Caco-2 (cell line): ENCODE measurements around the gene MYO1E. TPM values are rescaled to one million over a fixed set of nuclear protein-coding genes. Genes with fewer than 3 reads are reported as not detected.

Experiments used
- BruUV-seq: library from RNA; stranded (reverse); fragments of 400-500 nt; replicated peaks from 2 replicates; lab custom pipeline; 2021; lab: Mats Ljungman, UMichigan
- CTCF ChIA-PET: fragments of 300-600 bp; sonication (Branson Sonifier 250); formaldehyde crosslinking; loops from one replicate; lab custom pipeline; 2022; ENCODE audit warnings: antibody characterized with exemption; lab: Charles Lee
- POLR2A ChIA-PET: fragments of 300-600 bp; sonication (Branson Sonifier 250); formaldehyde crosslinking; loops from one replicate; lab custom pipeline; 2022; ENCODE audit warnings: antibody characterized with exemption; lab: Charles Lee
- DNase-seq, 2 experiments: peaks; one replicate each; pipeline versions ENCODE4 v3.0.0 to v3.0.0-alpha.2; 2020 to 2022
- H3K27me3 ChIP-seq: replicated peaks from 2 replicates; pipeline ENCODE4 v1.6.0; 2011; ENCODE audit warnings: low read length; ENCODE audit not compliant: control insufficient read depth, insufficient read depth
- H3K36me3 ChIP-seq: 2 replicates; pipeline ENCODE4 v1.5.1; 2011; ENCODE audit warnings: low read length; ENCODE audit not compliant: control insufficient read depth, insufficient read depth
- H3K4me1 ChIP-seq: fragments of 250-450 bp; sonication (Bioruptor Pico); 2 replicates; pipeline ENCODE4 v1.5.1; 2020; ENCODE audit warnings: mild to moderate bottlenecking
- H3K4me3 ChIP-seq: 2 replicates; pipeline ENCODE4 v1.5.1; 2011; ENCODE audit warnings: low read depth, mild to moderate bottlenecking, control low read depth, low read length
- H3K9me3 ChIP-seq: fragments of 250-450 bp; sonication (Bioruptor Pico); 2 replicates; pipeline ENCODE4 v1.5.1; 2020; ENCODE audit warnings: mild to moderate bottlenecking, moderate library complexity
- H3K27ac Mint-ChIP-seq: one replicate; pipeline ENCODE4 v1.8.0; 2022; ENCODE audit warnings: mixed read lengths; ENCODE audit not compliant: unreplicated experiment
- H3K27me3 Mint-ChIP-seq: one replicate; pipeline ENCODE4 v1.8.0; 2022; ENCODE audit warnings: mixed read lengths; ENCODE audit not compliant: insufficient read depth, unreplicated experiment
- H3K36me3 Mint-ChIP-seq: one replicate; pipeline ENCODE4 v1.8.0; 2022; ENCODE audit warnings: mild to moderate bottlenecking, mixed read lengths; ENCODE audit not compliant: insufficient read depth, unreplicated experiment
- H3K4me1 Mint-ChIP-seq: one replicate; pipeline ENCODE4 v1.8.0; 2022; ENCODE audit warnings: low read depth, mixed read lengths; ENCODE audit not compliant: unreplicated experiment
- H3K4me3 Mint-ChIP-seq: one replicate; pipeline ENCODE4 v1.8.0; 2022; ENCODE audit warnings: mild to moderate bottlenecking, moderate library complexity, mixed read lengths; ENCODE audit not compliant: unreplicated experiment
- H3K9me3 Mint-ChIP-seq: one replicate; pipeline ENCODE4 v1.8.0; 2022; ENCODE audit warnings: mixed read lengths; ENCODE audit not compliant: unreplicated experiment
- CTCF ChIP-seq, 2 experiments: fragments of 200-600 bp in 1 of 2; IDR thresholded peaks; 1 replicate in 1 of 2; 2 replicates in 1 of 2; pipeline versions ENCODE4 v1.5.1 to v1.8.0; 2011 to 2022; ENCODE audit warnings: antibody characterized with exemption in 1 of 2, control low read depth in 1 of 2, inconsistent platforms in 1 of 2, low read depth in 1 of 2, low read length in 1 of 2, mild to moderate bottlenecking in 1 of 2, moderate library complexity in 1 of 2; ENCODE audit not compliant: insufficient read depth in 1 of 2, severe bottlenecking in 1 of 2, unreplicated experiment in 1 of 2
- intact Hi-C: fragments of 100-400 bp; cut with micrococcal nuclease; formaldehyde crosslinking; loops from one replicate; pipeline ENCODE4 v1.10.0; 2022; ENCODE audit not compliant: unreplicated experiment
- total RNA-seq: library from RNA; stranded (reverse); gene quantifications from 2 replicates; pipeline ENCODE4 v1.2.3, GENCODE V29; 2022

Gene MYO1E
- total RNA-seq, 1 experiment from 2014 or later, result 187 TPM

- BruUV-seq, result no TSS peak
- POLR2A ChIA-PET, result interaction anchor here (1.3 kb wide), 1 partner anchor 41 kb away, joined by 3 read pairs; the partner anchor contains the start of gene MYO1E
- CTCF ChIA-PET, result no interaction called here
- no peaks in the 10 kb centered on the region for H3K27me3 ChIP-seq
- H3K4me1 Mint-ChIP-seq, result no peaks in the 10 kb centered on the region
- TF ChIP-seq CTCF (IDR thresholded peaks at IDR 0.05; ENCODE audit: insufficient read depth in 1 of 2, low read depth in 1 of 2, low read length in 1 of 2, severe bottlenecking in 1 of 2, unreplicated experiment in 1 of 2), result no peak
- H3K4me3 ChIP-seq, result no peak overlapping the region
- no peak for DNase-seq
- H3K9me3 ChIP-seq, result no peaks in the 10 kb centered on the region
- no peaks in the 10 kb centered on the region for H3K9me3 Mint-ChIP-seq
- H3K36me3 Mint-ChIP-seq, result no peaks in the 10 kb centered on the region
- H3K27me3 Mint-ChIP-seq, result no peaks in the 10 kb centered on the region
- H3K36me3 ChIP-seq, result no peaks in the 10 kb centered on the region
- H3K4me3 Mint-ChIP-seq, result no peak overlapping the region
- H3K27ac Mint-ChIP-seq, result no peak overlapping the region
- intact Hi-C loops, result loop anchor here (10.0 kb wide), 1 partner anchor 249 kb away; no protein-coding TSS in a partner anchor
- H3K4me1 ChIP-seq, result peaks cover 9% of the 10 kb centered on the region
These were observed 40.9 kb upstream of the MYO1E start for GRCh38 chr15:59413577-59413976.

GRCh38 chr15:59410391-59410896 lies 37.8 kb upstream of the MYO1E start:
- Histone ChIP-seq H3K9me3 (no peaks in the 10 kb centered on the region), H3K27me3 (no peaks in the 10 kb centered on the region), H3K36me3 (no peaks in the 10 kb centered on the region), H3K4me3 (no peak overlapping the region), H3K4me1 (peaks cover 9% of the 10 kb centered on the region)
- intact Hi-C loops, result loop anchor here (10.0 kb wide), 1 partner anchor 246 kb away; no protein-coding TSS in a partner anchor
- CTCF ChIA-PET, result interaction anchor here (1.0 to 1.3 kb wide), 2 partner anchors 11 to 236 kb away, joined by 3 to 6 read pairs; no protein-coding TSS in a partner anchor
- peak in 1 of 2 experiments; percentile 8 for DNase-seq
- POLR2A ChIA-PET, result no interaction called here
- Mint-ChIP-seq H3K4me1 (no peaks in the 10 kb centered on the region), H3K27ac (peak overlapping the region; percentile 29), H3K36me3 (no peaks in the 10 kb centered on the region), H3K9me3 (no peaks in the 10 kb centered on the region), H3K27me3 (no peaks in the 10 kb centered on the region), H3K4me3 (no peak overlapping the region)
- no peak for TF ChIP-seq CTCF (IDR thresholded peaks at IDR 0.05; ENCODE audit: insufficient read depth in 1 of 2, low read depth in 1 of 2, low read length in 1 of 2, severe bottlenecking in 1 of 2, unreplicated experiment in 1 of 2)
- BruUV-seq, result no TSS peak

GRCh38 chr15:59407946-59408345 lies 35.3 kb upstream of the MYO1E start:
- no peak for DNase-seq
- intact Hi-C loops, result no loop called here
- H3K36me3 ChIP-seq, result no peaks in the 10 kb centered on the region
- Mint-ChIP-seq H3K27me3 (no peaks in the 10 kb centered on the region), H3K4me1 (no peaks in the 10 kb centered on the region), H3K27ac (no peak overlapping the region), H3K9me3 (no peaks in the 10 kb centered on the region), H3K36me3 (no peaks in the 10 kb centered on the region), H3K4me3 (no peak overlapping the region)
- H3K9me3 ChIP-seq, result no peaks in the 10 kb centered on the region
- no TSS peak for BruUV-seq
- H3K4me1 ChIP-seq, result peaks cover 9% of the 10 kb centered on the region
- ChIA-PET POLR2A (no interaction called here), CTCF (no interaction called here)
- no peaks in the 10 kb centered on the region for H3K27me3 ChIP-seq
- no peak for TF ChIP-seq CTCF (IDR thresholded peaks at IDR 0.05; ENCODE audit: insufficient read depth in 1 of 2, low read depth in 1 of 2, low read length in 1 of 2, severe bottlenecking in 1 of 2, unreplicated experiment in 1 of 2)
- H3K4me3 ChIP-seq, result no peak overlapping the region
